HG03196 (cell line): ENCODE data around the gene KIF6.
"Not testable (repeated sequence)": the region's sequence is repeated elsewhere in the genome, so short reads cannot be mapped to it uniquely, and the experiment has no call there.

Experiments
- ATAC-seq: cut with Tn5 transposase; IDR thresholded peaks from one replicate; pipeline ENCODE4 v1.9.1; 2021; ENCODE audit not compliant: unreplicated experiment

KIF6 gene

GRCh38 chr6:39507331-39507998 lies 217.7 kb downstream of the KIF6 start:
- ATAC-seq = no peak

GRCh38 chr6:39502362-39502955 lies 222.7 kb downstream of the KIF6 start:
- ATAC-seq = not testable (repeated sequence)

GRCh38 chr6:39499053-39499452 lies 226.2 kb downstream of the KIF6 start:
- ATAC-seq = no peak

- ATAC-seq = no peak
Measured at GRCh38 chr6:39498096-39498495, 227.1 kb downstream of the KIF6 start.

GRCh38 chr6:39496915-39497314 lies 228.3 kb downstream of the KIF6 start:
- ATAC-seq = no peak

- no peak for ATAC-seq
Measured at GRCh38 chr6:39496456-39496855, 228.8 kb downstream of the KIF6 start.

GRCh38 chr6:39495640-39496039 lies 229.6 kb downstream of the KIF6 start:
- ATAC-seq = no peak

- no peak for ATAC-seq
Measured at GRCh38 chr6:39494998-39495397, 230.2 kb downstream of the KIF6 start.

- ATAC-seq = no peak
Measured at GRCh38 chr6:39493777-39494176, 231.4 kb downstream of the KIF6 start.

- ATAC-seq = no peak
Measured at GRCh38 chr6:39493174-39493573, 232.0 kb downstream of the KIF6 start.

- ATAC-seq = no peak
Measured at GRCh38 chr6:39490108-39490507, 235.1 kb downstream of the KIF6 start.

GRCh38 chr6:39488255-39488879 lies 236.8 kb downstream of the KIF6 start:
- ATAC-seq = no peak

GRCh38 chr6:39484276-39484675 lies 240.9 kb downstream of the KIF6 start:
- ATAC-seq = no peak

GRCh38 chr6:39479819-39480218 lies 245.4 kb downstream of the KIF6 start:
- not testable (repeated sequence) for ATAC-seq

- ATAC-seq = no peak
Measured at GRCh38 chr6:39476670-39477069, 248.5 kb downstream of the KIF6 start.

- no peak for ATAC-seq
Measured at GRCh38 chr6:39476151-39476550, 249.1 kb downstream of the KIF6 start.

- ATAC-seq = no peak
Measured at GRCh38 chr6:39471954-39472659, 253.1 kb downstream of the KIF6 start.

GRCh38 chr6:39470506-39470905 lies 254.7 kb downstream of the KIF6 start:
- ATAC-seq = no peak

- no peak for ATAC-seq
Measured at GRCh38 chr6:39468385-39468784, 256.8 kb downstream of the KIF6 start.

GRCh38 chr6:39466631-39467030 lies 258.6 kb downstream of the KIF6 start:
- ATAC-seq = no peak

GRCh38 chr6:39465539-39465938 lies 259.7 kb downstream of the KIF6 start:
- no peak for ATAC-seq

- no peak for ATAC-seq
Measured at GRCh38 chr6:39464067-39464466, 261.1 kb downstream of the KIF6 start.
